ENCODE data around the gene POU6F2.

DNA sequence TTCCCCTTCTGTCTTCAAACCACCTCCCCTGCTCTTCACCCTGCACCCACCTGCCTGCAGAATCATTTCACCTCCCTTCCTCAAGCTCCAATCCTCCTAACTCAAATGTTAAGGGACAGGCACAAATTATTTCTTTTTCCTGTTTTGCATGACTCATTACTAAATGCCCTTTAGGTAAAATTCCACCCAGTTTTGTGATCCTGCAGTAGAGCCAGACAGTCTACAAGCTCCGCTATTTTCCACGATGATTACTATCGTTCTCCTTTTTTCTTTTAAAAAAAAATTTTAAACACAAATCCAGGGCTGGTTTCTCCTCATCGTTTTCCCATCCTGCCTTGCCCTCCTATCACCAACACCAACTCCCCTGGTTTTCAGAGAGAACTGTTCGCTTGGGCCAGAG lies 401.7 kb downstream of the POU6F2 start:
- TF ChIP-seq POLR2A (IDR thresholded peaks at IDR 0.05; ENCODE audit: low read depth) (no peak), POLR2AphosphoS5 (IDR thresholded peaks at IDR 0.05) (no peak), CTCF (IDR thresholded peaks at IDR 0.05) (no peak)
